ENCODE data around the gene PTPRD.

Gene PTPRD

GRCh38 chr9:9521033-9521779 is 1091.6 kb downstream of the PTPRD start:
- DNase-seq (ENCODE audit: low read depth) = no peak
- H3K4me3 ChIP-seq (ENCODE audit: low read depth, low read length) = no peak overlapping the region
- no peak for TF ChIP-seq CTCF (IDR thresholded peaks at IDR 0.05; ENCODE audit: insufficient read depth, low read depth, low read length, missing control alignments)

- no peak for DNase-seq (ENCODE audit: low read depth)
- TF ChIP-seq CTCF (IDR thresholded peaks at IDR 0.05; ENCODE audit: insufficient read depth, low read depth, low read length, missing control alignments) = no peak
- no peak overlapping the region for H3K4me3 ChIP-seq (ENCODE audit: low read depth, low read length)
Observed at GRCh38 chr9:9504869-9505268, 1107.9 kb downstream of the PTPRD start.

GRCh38 chr9:9499546-9499945 is 1113.3 kb downstream of the PTPRD start:
- no peak overlapping the region for H3K4me3 ChIP-seq (ENCODE audit: low read depth, low read length)
- no peak for DNase-seq (ENCODE audit: low read depth)
- TF ChIP-seq CTCF (IDR thresholded peaks at IDR 0.05; ENCODE audit: insufficient read depth, low read depth, low read length, missing control alignments) = no peak

GRCh38 chr9:9498846-9499245 is 1114.0 kb downstream of the PTPRD start:
- TF ChIP-seq CTCF (IDR thresholded peaks at IDR 0.05; ENCODE audit: insufficient read depth, low read depth, low read length, missing control alignments) = no peak
- no peak overlapping the region for H3K4me3 ChIP-seq (ENCODE audit: low read depth, low read length)
- no peak for DNase-seq (ENCODE audit: low read depth)

- no peak for TF ChIP-seq CTCF (IDR thresholded peaks at IDR 0.05; ENCODE audit: insufficient read depth, low read depth, low read length, missing control alignments)
- no peak for DNase-seq (ENCODE audit: low read depth)
- H3K4me3 ChIP-seq (ENCODE audit: low read depth, low read length) = no peak overlapping the region
Observed at GRCh38 chr9:9498128-9498527, 1114.7 kb downstream of the PTPRD start.

- no peak overlapping the region for H3K4me3 ChIP-seq (ENCODE audit: low read depth, low read length)
- no peak for TF ChIP-seq CTCF (IDR thresholded peaks at IDR 0.05; ENCODE audit: insufficient read depth, low read depth, low read length, missing control alignments)
- no peak for DNase-seq (ENCODE audit: low read depth)
Observed at GRCh38 chr9:9494336-9494735, 1118.5 kb downstream of the PTPRD start.

GRCh38 chr9:9492506-9492905 is 1120.3 kb downstream of the PTPRD start:
- DNase-seq (ENCODE audit: low read depth) = no peak
- H3K4me3 ChIP-seq (ENCODE audit: low read depth, low read length) = no peak overlapping the region
- TF ChIP-seq CTCF (IDR thresholded peaks at IDR 0.05; ENCODE audit: insufficient read depth, low read depth, low read length, missing control alignments) = no peak
